Bronchial epithelial cell (primary cell): ENCODE results near the gene ZMYND8. TPM values are rescaled to one million over a fixed set of nuclear protein-coding genes. Genes with fewer than 3 reads are reported as not detected.
A peak's percentile ranks its signal among the peaks of the same experiment; 100 is the strongest.

Experiments used
- DNase-seq: peaks from one replicate; pipeline ENCODE4 v3.0.0-alpha.2; 2010; ENCODE audit warnings: low read depth
- FAIRE-seq: peaks from 2 replicates; lab custom pipeline; 2011; peaks lifted over from hg19 to GRCh38; lab: Jason Lieb, UNC
- H3K27me3 ChIP-seq: 2 replicates; pipeline ENCODE4 v1.5.1; 2011; ENCODE audit warnings: low read length; ENCODE audit not compliant: control insufficient read depth, insufficient read depth
- H3K36me3 ChIP-seq: 2 replicates; pipeline ENCODE4 v1.5.1; 2011; ENCODE audit warnings: low read length; ENCODE audit not compliant: control insufficient read depth, insufficient read depth
- H3K4me3 ChIP-seq: 2 replicates; pipeline ENCODE4 v1.5.1; 2011; ENCODE audit warnings: mild to moderate bottlenecking, low read depth, low read length, control low read depth
- total RNA-seq: library from RNA; depleted of rRNA; stranded (reverse); fragments of >200 nt; gene quantifications from 2 replicates; pipeline ENCODE4 v1.2.1, GENCODE V29; 2014
- TF ChIP-seq, protein P1 (sequence below): IDR thresholded peaks from 2 replicates; pipeline ENCODE4 v1.5.1; 2011; ENCODE audit warnings: mild to moderate bottlenecking, moderate library complexity, low read length, control low read depth, inconsistent platforms; ENCODE audit not compliant: insufficient read depth, severe bottlenecking

The ZMYND8 gene
- total RNA-seq, 1 donor from 2014 or later, result 13.4 TPM

DNA sequence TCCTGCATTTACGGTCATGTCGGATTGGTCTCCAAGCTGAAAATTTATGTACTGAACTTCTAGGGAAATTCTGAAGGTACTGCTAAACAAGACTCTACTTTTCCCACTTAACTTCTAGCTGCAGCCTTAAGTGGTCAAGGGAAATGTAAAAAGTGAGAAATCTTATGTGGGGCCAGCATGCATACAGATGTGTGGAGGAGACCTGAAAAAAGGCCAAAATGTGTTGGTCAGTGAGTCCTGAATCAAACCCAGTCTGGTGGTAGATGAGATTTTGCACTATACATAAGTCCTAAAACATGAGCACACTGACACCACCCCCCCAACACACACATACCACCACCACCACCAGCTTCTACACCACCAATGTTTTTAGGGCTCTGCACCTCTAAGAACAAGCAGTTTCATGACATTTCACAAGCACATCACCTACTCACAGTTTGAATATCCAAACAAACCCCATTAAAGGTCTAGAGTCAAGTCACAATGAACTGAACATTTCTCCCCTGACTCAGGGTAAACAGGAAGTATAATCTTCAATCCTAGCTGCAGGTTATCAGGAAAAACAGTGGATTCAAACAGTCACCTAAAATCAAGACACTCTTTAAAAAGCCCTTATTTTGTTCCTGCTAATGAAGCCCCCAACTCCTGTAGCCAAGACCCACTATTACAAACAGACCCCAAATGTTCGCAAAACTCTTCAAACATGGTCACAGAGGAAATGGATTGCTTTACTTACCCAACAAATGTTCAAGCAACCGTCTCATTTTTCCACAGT, 1.6 kb downstream of the ZMYND8 start:
- DNase-seq, result peak; percentile 71
- H3K27me3 ChIP-seq, result no peaks in the 10 kb centered on the region
- H3K4me3 ChIP-seq, result peak overlapping the region; percentile 17
- FAIRE-seq, result no peak
- TF ChIP-seq, protein P1, sequence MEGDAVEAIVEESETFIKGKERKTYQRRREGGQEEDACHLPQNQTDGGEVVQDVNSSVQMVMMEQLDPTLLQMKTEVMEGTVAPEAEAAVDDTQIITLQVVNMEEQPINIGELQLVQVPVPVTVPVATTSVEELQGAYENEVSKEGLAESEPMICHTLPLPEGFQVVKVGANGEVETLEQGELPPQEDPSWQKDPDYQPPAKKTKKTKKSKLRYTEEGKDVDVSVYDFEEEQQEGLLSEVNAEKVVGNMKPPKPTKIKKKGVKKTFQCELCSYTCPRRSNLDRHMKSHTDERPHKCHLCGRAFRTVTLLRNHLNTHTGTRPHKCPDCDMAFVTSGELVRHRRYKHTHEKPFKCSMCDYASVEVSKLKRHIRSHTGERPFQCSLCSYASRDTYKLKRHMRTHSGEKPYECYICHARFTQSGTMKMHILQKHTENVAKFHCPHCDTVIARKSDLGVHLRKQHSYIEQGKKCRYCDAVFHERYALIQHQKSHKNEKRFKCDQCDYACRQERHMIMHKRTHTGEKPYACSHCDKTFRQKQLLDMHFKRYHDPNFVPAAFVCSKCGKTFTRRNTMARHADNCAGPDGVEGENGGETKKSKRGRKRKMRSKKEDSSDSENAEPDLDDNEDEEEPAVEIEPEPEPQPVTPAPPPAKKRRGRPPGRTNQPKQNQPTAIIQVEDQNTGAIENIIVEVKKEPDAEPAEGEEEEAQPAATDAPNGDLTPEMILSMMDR, result no peak
- no peaks in the 10 kb centered on the region for H3K36me3 ChIP-seq

GRCh38 chr20:47354464-47354713, 2.1 kb downstream of the ZMYND8 start:
- Histone ChIP-seq H3K27me3 (no peaks in the 10 kb centered on the region), H3K4me3 (peak overlapping the region; percentile 11), H3K36me3 (no peaks in the 10 kb centered on the region)
- DNase-seq (no peak), FAIRE-seq (no peak)
- TF ChIP-seq, protein P1, result no peak

GRCh38 chr20:47353692-47354463, 2.6 kb downstream of the ZMYND8 start:
- peak overlapping the region; percentile 11 for H3K4me3 ChIP-seq
- no peaks in the 10 kb centered on the region for H3K36me3 ChIP-seq
- no peaks in the 10 kb centered on the region for H3K27me3 ChIP-seq
- TF ChIP-seq, protein P1, result no peak
- DNase-seq (no peak), FAIRE-seq (no peak)

GRCh38 chr20:47353239-47353691, 3.2 kb downstream of the ZMYND8 start:
- FAIRE-seq, result no peak
- H3K4me3 ChIP-seq, result peak overlapping the region; percentile 30
- no peaks in the 10 kb centered on the region for H3K27me3 ChIP-seq

DNA sequence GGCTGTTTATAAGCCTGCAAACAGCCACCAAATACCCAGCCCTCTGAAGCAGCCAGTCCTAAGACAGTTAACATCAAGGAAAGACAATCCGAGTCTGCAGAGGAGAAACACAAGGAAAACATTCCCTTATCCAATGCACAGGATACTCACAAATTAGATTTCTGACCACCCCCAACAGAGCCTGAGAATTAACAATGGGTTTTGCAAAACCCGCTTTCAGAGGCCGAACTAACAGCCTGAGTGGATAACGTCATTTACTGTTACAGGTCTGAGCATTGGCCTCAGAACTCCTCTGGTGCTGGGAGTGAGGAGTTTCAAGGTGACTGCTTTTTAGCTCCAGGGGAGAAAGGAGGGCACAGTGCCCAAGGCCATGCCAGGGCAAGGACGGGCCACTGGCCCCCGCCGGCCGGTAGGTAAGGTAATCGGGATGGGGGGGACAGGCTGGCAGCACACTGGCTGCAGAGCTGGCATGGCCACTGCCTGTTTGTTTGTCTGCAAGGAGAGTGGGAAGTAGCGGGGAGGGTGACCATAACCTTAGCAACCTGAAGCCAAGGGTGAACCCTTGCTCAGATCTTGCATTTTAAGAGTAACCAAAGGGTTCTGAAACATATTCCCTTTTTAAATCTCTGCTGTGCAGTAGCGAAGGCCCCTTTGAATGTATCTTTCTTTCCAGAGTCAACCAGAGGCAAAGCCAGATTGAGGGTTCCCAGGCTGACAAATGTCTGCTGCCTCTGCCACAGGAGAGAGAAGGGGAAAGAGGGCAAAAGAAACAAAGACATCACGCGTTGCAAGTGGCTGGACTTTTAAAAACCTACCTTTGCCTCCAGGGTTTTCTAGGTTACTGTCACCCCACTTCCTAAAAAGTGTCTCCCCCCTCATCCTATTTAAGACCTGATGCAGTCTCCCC, 3.9 kb downstream of the ZMYND8 start:
- no peak for DNase-seq
- H3K27me3 ChIP-seq, result no peaks in the 10 kb centered on the region
- TF ChIP-seq, protein P1, result no peak
- no peaks in the 10 kb centered on the region for H3K36me3 ChIP-seq
- no peak for FAIRE-seq
- H3K4me3 ChIP-seq, result peak overlapping the region; percentile 30

More at GRCh38 chr20:47353239-47353691, 3.2 kb downstream of the ZMYND8 start:
- no peaks in the 10 kb centered on the region for H3K36me3 ChIP-seq
- no peak for DNase-seq
- TF ChIP-seq, protein P1, result no peak
